ENCODE data around the gene SEPTIN12. TPM values are rescaled to one million over a fixed set of nuclear protein-coding genes. Genes with fewer than 3 reads are reported as not detected.

The SEPTIN12 gene
- total and polyA plus RNA-seq, 2 donors (not counting 3 experiments of a cell fraction or from before 2014, with no cell fraction given) = not detected

GRCh38 chr16:4762205-4762604, 25.9 kb downstream of the SEPTIN12 start:
- H3K27me3 ChIP-seq (ENCODE audit: control insufficient read depth in 2 of 2, insufficient read depth in 2 of 2, low read length in 2 of 2) = no peaks in the 10 kb centered on the region
- peaks cover 12% of the 10 kb centered on the region for H3K79me2 ChIP-seq (ENCODE audit: control insufficient read depth, insufficient read depth, low read length)
- no peaks in the 10 kb centered on the region for H3K9me3 ChIP-seq (replicated peaks; ENCODE audit: control insufficient read depth, insufficient read depth, low read length)
- H3K4me3 ChIP-seq (replicated peaks in 1 of 3; ENCODE audit: insufficient read depth in 1 of 3, low read depth in 1 of 3, low read length in 3 of 3) = no peak overlapping the region
- peaks cover 8% of the 10 kb centered on the region for H3K4me1 ChIP-seq (ENCODE audit: control insufficient read depth, extremely low read depth, insufficient read depth, low read length)
- ChIA-PET CTCF (no interaction called here), POLR2A (no interaction called here)
- dilution Hi-C loops (cut with MboI; ENCODE audit: extremely low pct_ligation_motif_present, low sequenced_read_pairs) = no loop called here
- no peak overlapping the region for H2AFZ ChIP-seq (ENCODE audit: low read depth, low read length)
- intact Hi-C loops (cut with micrococcal nuclease) = no loop called here
- BruUV-seq (replicated peaks) = no TSS peak
- H3K9ac ChIP-seq (replicated peaks; ENCODE audit: extremely low read depth, insufficient read depth, low read length) = no peak overlapping the region
- no peak for DNase-seq (ENCODE audit: low read depth, low spot score)
- no peak overlapping the region for H3K27ac ChIP-seq (ENCODE audit: insufficient read depth, low read depth, low read length)
- TF ChIP-seq EZH2 (IDR thresholded peaks at IDR 0.05; ENCODE audit: borderline replicate concordance, low read depth, low read length, severe bottlenecking) = no peak
- TF ChIP-seq POLR2A (IDR thresholded peaks at IDR 0.05; ENCODE audit: low read depth, low read length) = no peak
- no peak for FAIRE-seq
- no peaks in the 10 kb centered on the region for H4K20me1 ChIP-seq (replicated peaks; ENCODE audit: control insufficient read depth, extremely low read depth, insufficient read depth, low read length)
- H3K36me3 ChIP-seq (ENCODE audit: control insufficient read depth in 2 of 2, extremely low read depth in 1 of 2, insufficient read depth in 2 of 2, low read length in 2 of 2) = peaks cover 12 to 38% of the 10 kb centered on the region in 2 experiments
- H3K9me1 ChIP-seq (replicated peaks; ENCODE audit: control insufficient read depth, extremely low read depth, insufficient read depth, low read length) = no peaks in the 10 kb centered on the region
- no peak overlapping the region for H3K4me2 ChIP-seq (ENCODE audit: insufficient read depth, low read length)

DNA sequence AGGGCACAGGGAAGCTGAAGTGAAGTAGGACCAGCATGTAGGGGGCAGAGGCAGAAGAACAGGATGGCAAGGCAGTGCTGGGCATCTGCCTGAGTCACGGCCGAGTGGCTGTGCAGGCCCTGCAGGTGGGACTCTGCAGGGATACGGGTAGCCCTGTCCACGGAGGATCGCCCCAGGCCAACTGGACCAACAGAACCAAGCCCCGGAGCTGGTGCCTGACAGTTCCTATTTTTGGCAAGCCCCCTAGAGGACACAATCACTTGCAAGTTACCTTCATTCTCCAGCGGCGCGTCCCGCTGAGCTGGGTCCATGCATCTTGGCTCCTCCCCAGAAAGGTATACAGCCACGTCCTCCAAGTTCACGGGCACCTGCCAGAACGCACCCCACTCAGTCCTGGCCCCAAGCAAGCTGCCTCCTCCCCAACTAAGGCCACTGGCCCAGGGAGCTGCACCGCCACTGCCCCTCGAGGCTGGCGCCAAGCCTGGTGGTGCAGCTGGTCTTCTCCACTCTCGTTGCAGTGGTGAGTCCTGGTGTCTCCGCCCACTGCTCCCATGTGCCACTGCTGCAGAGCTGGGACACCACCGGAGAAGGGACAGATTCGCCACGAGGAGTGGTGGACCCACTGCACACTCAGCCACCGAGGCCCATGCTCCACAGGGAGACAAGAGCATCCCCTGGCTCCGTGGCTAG, 27.8 kb downstream of the SEPTIN12 start:
- H3K27me3 ChIP-seq (ENCODE audit: control insufficient read depth in 2 of 2, insufficient read depth in 2 of 2, low read length in 2 of 2) = no peaks in the 10 kb centered on the region
- H3K9me3 ChIP-seq (replicated peaks; ENCODE audit: control insufficient read depth, insufficient read depth, low read length) = no peaks in the 10 kb centered on the region
- TF ChIP-seq EZH2 (IDR thresholded peaks at IDR 0.05; ENCODE audit: borderline replicate concordance, low read depth, low read length, severe bottlenecking) = no peak
- no peak for TF ChIP-seq MYC (IDR thresholded peaks at IDR 0.05; ENCODE audit: low read depth, low read length)
- no peak for TF ChIP-seq MAX (IDR thresholded peaks at IDR 0.05; ENCODE audit: insufficient read depth, insufficient read length)
- no peak for TF ChIP-seq POLR2A (IDR thresholded peaks at IDR 0.05; ENCODE audit: low read depth, low read length)
- no peak for TF ChIP-seq POLR2AphosphoS5 (IDR thresholded peaks at IDR 0.05; ENCODE audit: insufficient read depth, low read depth, low read length)
- no peak for TF ChIP-seq GATA2 (IDR thresholded peaks at IDR 0.05; ENCODE audit: insufficient read depth, insufficient read length, low read depth, low read length)
- TF ChIP-seq, protein P1, sequence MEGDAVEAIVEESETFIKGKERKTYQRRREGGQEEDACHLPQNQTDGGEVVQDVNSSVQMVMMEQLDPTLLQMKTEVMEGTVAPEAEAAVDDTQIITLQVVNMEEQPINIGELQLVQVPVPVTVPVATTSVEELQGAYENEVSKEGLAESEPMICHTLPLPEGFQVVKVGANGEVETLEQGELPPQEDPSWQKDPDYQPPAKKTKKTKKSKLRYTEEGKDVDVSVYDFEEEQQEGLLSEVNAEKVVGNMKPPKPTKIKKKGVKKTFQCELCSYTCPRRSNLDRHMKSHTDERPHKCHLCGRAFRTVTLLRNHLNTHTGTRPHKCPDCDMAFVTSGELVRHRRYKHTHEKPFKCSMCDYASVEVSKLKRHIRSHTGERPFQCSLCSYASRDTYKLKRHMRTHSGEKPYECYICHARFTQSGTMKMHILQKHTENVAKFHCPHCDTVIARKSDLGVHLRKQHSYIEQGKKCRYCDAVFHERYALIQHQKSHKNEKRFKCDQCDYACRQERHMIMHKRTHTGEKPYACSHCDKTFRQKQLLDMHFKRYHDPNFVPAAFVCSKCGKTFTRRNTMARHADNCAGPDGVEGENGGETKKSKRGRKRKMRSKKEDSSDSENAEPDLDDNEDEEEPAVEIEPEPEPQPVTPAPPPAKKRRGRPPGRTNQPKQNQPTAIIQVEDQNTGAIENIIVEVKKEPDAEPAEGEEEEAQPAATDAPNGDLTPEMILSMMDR (IDR thresholded peaks at IDR 0.05; ENCODE audit: extremely low read depth in 1 of 2, insufficient read depth in 1 of 2, low read depth in 1 of 2, low read length in 2 of 2) = no peak
- no peak for TF ChIP-seq FOS (IDR thresholded peaks at IDR 0.05; ENCODE audit: borderline replicate concordance, insufficient read depth, low read length)
- no peak for TF ChIP-seq JUN (IDR thresholded peaks at IDR 0.05; ENCODE audit: borderline replicate concordance, insufficient read depth, insufficient read length, low read depth)
- no peak overlapping the region for H3K9ac ChIP-seq (replicated peaks; ENCODE audit: extremely low read depth, insufficient read depth, low read length)
- H3K4me2 ChIP-seq (ENCODE audit: insufficient read depth, low read length) = no peak overlapping the region
- no peaks in the 10 kb centered on the region for H4K20me1 ChIP-seq (replicated peaks; ENCODE audit: control insufficient read depth, extremely low read depth, insufficient read depth, low read length)
- POLR2A ChIA-PET = no interaction called here
- no peak for FAIRE-seq
- no peaks in the 10 kb centered on the region for H3K9me1 ChIP-seq (replicated peaks; ENCODE audit: control insufficient read depth, extremely low read depth, insufficient read depth, low read length)
- no peaks in the 10 kb centered on the region for H3K4me1 ChIP-seq (ENCODE audit: control insufficient read depth, extremely low read depth, insufficient read depth, low read length)
- BruUV-seq (replicated peaks) = no TSS peak
- dilution Hi-C loops (cut with MboI; ENCODE audit: extremely low pct_ligation_motif_present, low sequenced_read_pairs) = no loop called here
- H2AFZ ChIP-seq (ENCODE audit: low read depth, low read length) = no peak overlapping the region
- peaks cover 18 to 35% of the 10 kb centered on the region in 2 experiments for H3K36me3 ChIP-seq (ENCODE audit: control insufficient read depth in 2 of 2, extremely low read depth in 1 of 2, insufficient read depth in 2 of 2, low read length in 2 of 2)
- DNase-seq (ENCODE audit: low read depth, low spot score) = no peak
- peaks cover 3% of the 10 kb centered on the region for H3K79me2 ChIP-seq (ENCODE audit: control insufficient read depth, insufficient read depth, low read length)
- H3K4me3 ChIP-seq (replicated peaks in 1 of 3; ENCODE audit: insufficient read depth in 1 of 3, low read depth in 1 of 3, low read length in 3 of 3) = no peak overlapping the region
- CTCF ChIA-PET = interaction anchor here (0.6 kb wide), 1 partner anchor 13 kb away, joined by 3 read pairs; no protein-coding TSS in a partner anchor
- H3K27ac ChIP-seq (ENCODE audit: insufficient read depth, low read depth, low read length) = no peak overlapping the region
- intact Hi-C loops (cut with micrococcal nuclease) = no loop called here

Data from endothelial cell of umbilical vein (primary cell).